GM21576 (cell line): ENCODE measurements around the gene HEPACAM.

Experiments
- ATAC-seq: cut with Tn5 transposase; IDR thresholded peaks from one replicate; pipeline ENCODE4 v1.9.1; 2021; ENCODE audit warnings: mild to moderate bottlenecking, moderate library complexity; ENCODE audit not compliant: unreplicated experiment

Gene HEPACAM

GRCh38 chr11:124943741-124944140 lies 7.9 kb upstream of the HEPACAM start:
- ATAC-seq: no peak

GRCh38 chr11:124943254-124943616 lies 7.4 kb upstream of the HEPACAM start:
- no peak for ATAC-seq

- ATAC-seq: no peak
Measured at GRCh38 chr11:124942466-124943253, 6.8 kb upstream of the HEPACAM start.

GRCh38 chr11:124941703-124942102 lies 5.9 kb upstream of the HEPACAM start:
- no peak for ATAC-seq

GRCh38 chr11:124938970-124939369 lies 3.1 kb upstream of the HEPACAM start:
- no peak for ATAC-seq

GRCh38 chr11:124938206-124938765 lies 2.4 kb upstream of the HEPACAM start:
- no peak for ATAC-seq

GRCh38 chr11:124937336-124937935 lies 1.6 kb upstream of the HEPACAM start:
- ATAC-seq: no peak

GRCh38 chr11:124934862-124935547 lies 842 bp downstream of the HEPACAM start:
- ATAC-seq: no peak

GRCh38 chr11:124930799-124931198 lies 5.0 kb downstream of the HEPACAM start:
- peak; percentile 91 for ATAC-seq

GRCh38 chr11:124928942-124929665 lies 6.7 kb downstream of the HEPACAM start:
- no peak for ATAC-seq

- ATAC-seq: no peak
Measured at GRCh38 chr11:124923296-124923695, 12.6 kb downstream of the HEPACAM start.

- no peak for ATAC-seq
Measured at GRCh38 chr11:124922831-124923230, 13.0 kb downstream of the HEPACAM start.

GRCh38 chr11:124920870-124921609 lies 14.8 kb downstream of the HEPACAM start:
- peak; percentile 54 for ATAC-seq

GRCh38 chr11:124920356-124920755 lies 15.5 kb downstream of the HEPACAM start:
- ATAC-seq: no peak

- ATAC-seq: no peak
Measured at GRCh38 chr11:124919898-124920297, 15.9 kb downstream of the HEPACAM start.

- no peak for ATAC-seq
Measured at GRCh38 chr11:124918950-124919349, 16.9 kb downstream of the HEPACAM start, which contains the start of gene HEPN1. Gene HEPN1, plus strand, starts transcription at chr11:124919250.

- no peak for ATAC-seq
Measured at GRCh38 chr11:124917115-124917637, 18.7 kb downstream of the HEPACAM start.

- no peak for ATAC-seq
Measured at GRCh38 chr11:124916370-124916710, 19.5 kb downstream of the HEPACAM start.

- ATAC-seq: no peak
Measured at GRCh38 chr11:124915541-124916369, 20.1 kb downstream of the HEPACAM start.
